Skeletal muscle tissue (tissue), 4 donors: ENCODE data around the gene ETF1. TPM values are rescaled to one million over a fixed set of nuclear protein-coding genes. Genes with fewer than 3 reads are reported as not detected.
A peak's percentile ranks its signal among the peaks of the same experiment; 100 is the strongest.

ENCODE experiments used
- H3K27ac ChIP-seq: one replicate; pipeline ENCODE4 v1.7.0; 2013; ENCODE audit warnings: mild to moderate bottlenecking, low read depth, low read length, inconsistent platforms
- H3K27me3 ChIP-seq, 3 donors: one replicate each; pipeline ENCODE4 v1.7.0; 2013; ENCODE audit warnings: low read length in 3 of 3; ENCODE audit not compliant: control insufficient read depth in 3 of 3, insufficient read depth in 3 of 3
- H3K36me3 ChIP-seq, 3 donors: one replicate each; pipeline ENCODE4 v1.7.0; 2013; ENCODE audit warnings: low read length in 3 of 3; ENCODE audit not compliant: control insufficient read depth in 3 of 3, insufficient read depth in 3 of 3
- H3K4me1 ChIP-seq, 3 donors: one replicate each; pipeline ENCODE4 v1.7.0; 2013; ENCODE audit warnings: low read length in 3 of 3, mild to moderate bottlenecking in 3 of 3; ENCODE audit not compliant: control insufficient read depth in 3 of 3, insufficient read depth in 3 of 3
- H3K4me3 ChIP-seq, 3 donors: one replicate each; pipeline ENCODE4 v1.7.0; 2013; ENCODE audit warnings: low read length in 3 of 3
- H3K9ac ChIP-seq, 3 donors: one replicate each; pipeline ENCODE4 v1.7.0; 2013; ENCODE audit warnings: low read length in 3 of 3, mild to moderate bottlenecking in 3 of 3, moderate library complexity in 2 of 3, low read depth in 1 of 3
- H3K9me3 ChIP-seq, 3 donors: one replicate each; pipeline ENCODE4 v1.7.0; 2013; ENCODE audit warnings: low read length in 3 of 3; ENCODE audit not compliant: control insufficient read depth in 3 of 3
- total RNA-seq: library from RNA; depleted of rRNA; stranded (reverse); fragments of >200 nt; gene quantifications from one replicate; pipeline ENCODE4 v1.2.3, GENCODE V29; 2014
- donor health status: Osteomylitis.

ETF1 gene
- total RNA-seq, 1 donor from 2014 or later = 45.4 TPM

DNA sequence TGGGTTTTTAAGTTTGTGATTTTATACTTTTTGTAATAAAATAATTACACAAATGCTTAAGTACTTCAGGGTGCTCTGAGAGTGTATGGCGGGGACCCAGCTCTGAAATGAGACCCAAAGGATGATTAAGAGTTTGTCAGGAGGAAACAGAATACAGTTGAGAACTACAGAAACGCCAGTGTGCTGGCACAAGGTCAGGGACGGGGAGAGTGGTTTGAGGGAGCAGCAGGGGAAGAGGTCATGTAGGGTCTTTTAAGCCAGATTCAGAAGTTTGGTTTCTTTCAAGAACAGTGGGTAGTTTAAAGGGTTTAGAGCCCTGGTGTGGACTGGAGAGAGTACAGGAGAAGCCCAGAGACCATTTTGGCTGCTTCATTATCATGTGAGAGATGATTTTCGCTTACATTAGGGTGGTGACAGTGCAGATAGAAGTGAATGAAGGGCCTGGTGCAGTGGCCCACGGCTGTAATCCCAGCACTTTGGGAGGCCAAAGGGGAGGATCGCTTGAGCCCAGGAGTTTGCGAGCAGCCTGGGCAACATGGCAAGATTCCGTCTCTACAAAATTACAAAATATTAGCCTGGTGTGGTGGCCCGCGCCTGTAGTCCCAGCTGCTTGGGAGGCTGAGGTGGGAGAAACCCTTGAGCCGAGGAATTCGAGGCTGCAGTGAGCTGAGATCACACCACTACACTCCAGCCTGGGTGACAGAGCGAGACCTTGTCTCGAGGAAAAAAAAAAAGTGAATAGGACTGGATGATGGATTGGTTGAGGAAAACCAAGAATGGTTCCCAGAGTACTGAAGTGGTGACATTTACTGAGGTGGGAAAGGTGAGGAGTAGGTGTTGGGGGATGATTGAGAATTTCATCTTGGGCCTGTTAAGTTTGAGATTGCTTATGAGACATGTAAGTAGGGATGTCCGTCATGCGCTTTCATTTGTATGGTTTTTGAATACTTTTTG lies 1.4 kb upstream of the ETF1 start:
- peaks cover 48 to 79% (median 57%) of the 10 kb centered on the region in 3 donors for H3K4me1 ChIP-seq
- no peaks in the 10 kb centered on the region for H3K27me3 ChIP-seq
- H3K9ac ChIP-seq = peak overlapping the region; percentile 99 to 100 (median 100)
- peak overlapping the region; percentile 100 for H3K27ac ChIP-seq
- H3K36me3 ChIP-seq = peaks cover 0 to 2% (median 0%) of the 10 kb centered on the region in 3 donors
- no peaks in the 10 kb centered on the region for H3K9me3 ChIP-seq
- peak overlapping the region; percentile 97 to 99 (median 97) for H3K4me3 ChIP-seq

DNA sequence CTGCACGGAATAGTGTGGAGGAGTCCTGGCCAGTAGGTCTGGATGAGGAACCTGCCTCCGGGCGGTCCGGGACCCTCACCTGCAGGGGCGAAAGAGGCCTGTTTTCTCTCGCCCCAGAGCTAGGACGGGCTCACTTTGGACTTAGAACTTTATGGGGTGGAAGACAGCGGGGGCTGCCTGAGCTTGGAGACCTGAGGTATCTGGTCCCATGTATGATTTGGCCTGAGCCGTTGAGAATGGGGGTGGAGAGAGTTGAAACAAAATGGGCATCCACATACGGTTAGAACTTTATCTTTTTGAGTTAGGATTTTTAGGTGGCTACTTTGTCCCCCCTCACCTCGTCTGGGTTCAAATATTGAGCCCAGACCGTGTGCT lies 681 bp upstream of the ETF1 start:
- Histone ChIP-seq H3K27ac (peak overlapping the region; percentile 100), H3K4me1 (peaks cover 53 to 85% (median 57%) of the 10 kb centered on the region in 3 donors), H3K9me3 (no peaks in the 10 kb centered on the region), H3K36me3 (peaks cover 0 to under 1% (median 0%) of the 10 kb centered on the region in 3 donors), H3K27me3 (no peaks in the 10 kb centered on the region), H3K4me3 (peak overlapping the region; percentile 97 to 99 (median 97)), H3K9ac (peak overlapping the region; percentile 99 to 100 (median 100))

DNA sequence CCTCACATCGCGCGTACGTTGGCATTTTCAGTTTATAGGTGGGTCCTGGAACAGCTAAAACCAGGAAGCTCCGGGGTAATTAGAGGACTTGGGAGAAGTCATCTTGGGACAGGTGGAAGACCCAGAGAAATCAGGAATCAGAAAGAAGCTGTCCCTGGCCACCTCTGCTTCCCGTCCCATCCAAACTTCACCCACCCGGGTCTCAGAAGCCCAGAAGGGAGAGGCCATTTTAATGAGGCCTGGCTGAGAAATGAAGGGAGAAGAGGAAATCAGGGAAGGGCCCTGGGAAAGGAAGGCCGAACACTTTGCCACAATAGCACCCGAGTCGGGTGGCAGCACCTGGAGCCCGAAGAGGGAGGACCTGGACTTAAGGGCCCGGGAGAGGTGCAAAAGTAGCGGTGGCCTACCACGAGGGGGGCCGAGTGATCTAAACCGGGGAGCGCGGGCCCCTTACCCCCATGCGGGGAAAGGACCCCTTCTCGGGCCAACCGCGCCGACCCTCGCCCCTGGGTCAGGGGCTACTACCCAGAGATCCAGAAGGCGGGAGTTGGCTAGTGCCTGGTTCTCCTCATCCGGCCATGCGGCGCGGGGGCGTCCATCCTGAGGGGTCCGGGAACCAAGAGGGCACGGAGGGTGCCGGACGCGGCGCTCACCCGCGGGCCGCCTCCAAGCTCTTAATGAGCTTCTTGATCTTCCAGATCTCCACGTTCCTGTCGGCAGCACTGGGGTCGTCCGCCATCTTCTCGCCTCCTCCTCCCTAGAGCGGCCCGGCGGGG lies 668 bp downstream of the ETF1 start:
- H3K4me3 ChIP-seq = peak overlapping the region; percentile 91 to 99 (median 94)
- peak overlapping the region; percentile 95 to 100 (median 98) for H3K9ac ChIP-seq
- peak overlapping the region; percentile 100 for H3K27ac ChIP-seq
- H3K27me3 ChIP-seq = no peaks in the 10 kb centered on the region
- no peaks in the 10 kb centered on the region for H3K9me3 ChIP-seq
- peaks cover 48 to 79% (median 54%) of the 10 kb centered on the region in 3 donors for H3K4me1 ChIP-seq
- no peaks in the 10 kb centered on the region for H3K36me3 ChIP-seq

DNA sequence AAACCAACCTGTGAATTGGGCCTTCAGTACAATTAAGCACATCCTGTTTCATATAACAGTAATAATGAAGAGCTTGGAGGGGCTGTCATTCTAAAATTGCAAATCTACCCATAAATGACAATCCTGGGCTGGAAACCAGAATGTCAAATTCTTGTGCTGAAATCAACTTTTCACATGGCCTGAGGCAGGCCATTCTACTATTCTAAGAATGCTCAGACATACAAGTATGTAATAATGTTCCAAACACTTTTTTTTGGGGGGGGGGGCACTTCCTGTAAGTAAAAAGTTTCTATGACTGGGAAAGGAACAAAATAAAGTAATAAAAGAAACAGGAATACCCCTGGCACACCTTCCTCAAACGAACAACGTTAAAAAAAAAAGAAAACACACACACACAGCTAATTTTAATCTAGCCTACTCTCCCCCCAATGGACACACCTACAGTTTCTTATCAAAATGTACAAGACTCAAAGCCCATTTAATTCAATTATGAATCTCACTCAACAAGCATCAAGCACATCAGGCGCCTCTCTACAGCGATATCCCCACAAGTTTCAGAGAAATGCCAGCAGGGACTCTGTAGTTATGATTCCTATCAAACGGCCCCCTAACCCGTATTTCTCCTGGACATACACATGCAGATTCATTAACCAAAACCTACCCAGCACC lies 1.4 kb downstream of the ETF1 start:
- Histone ChIP-seq H3K36me3 (no peaks in the 10 kb centered on the region), H3K27ac (peak overlapping the region; percentile 100), H3K9ac (peak overlapping the region; percentile 95 to 100 (median 98)), H3K4me1 (peaks cover 47 to 77% (median 50%) of the 10 kb centered on the region in 3 donors), H3K4me3 (peak overlapping the region; percentile 91 to 99 (median 94)), H3K9me3 (no peaks in the 10 kb centered on the region), H3K27me3 (no peaks in the 10 kb centered on the region)

DNA sequence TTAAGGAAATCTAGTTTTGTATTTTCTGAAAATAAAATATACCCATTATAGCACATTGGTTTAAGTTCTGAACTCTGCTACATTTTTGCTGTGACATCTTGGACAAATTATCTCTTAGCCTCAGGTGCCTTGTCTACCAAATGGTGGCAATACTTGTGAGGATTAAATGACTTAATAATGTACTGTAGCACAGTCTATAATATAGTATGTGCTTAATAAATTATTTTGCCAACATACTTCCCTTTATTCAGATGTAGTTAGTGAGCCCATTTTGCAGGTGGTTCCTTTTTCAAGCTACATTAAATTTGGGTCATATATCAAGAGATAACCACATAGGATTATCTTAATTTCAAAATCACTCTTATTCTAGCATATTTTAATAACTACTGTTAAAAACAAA lies 3.2 kb downstream of the ETF1 start:
- H3K9ac ChIP-seq = peak overlapping the region in 1 of 3 donors; percentile 100
- peaks cover 0 to 3% (median 0%) of the 10 kb centered on the region in 3 donors for H3K36me3 ChIP-seq
- H3K4me1 ChIP-seq = peaks cover 32 to 64% (median 37%) of the 10 kb centered on the region in 3 donors
- H3K9me3 ChIP-seq = no peaks in the 10 kb centered on the region
- H3K4me3 ChIP-seq = no peak overlapping the region
- H3K27me3 ChIP-seq = no peaks in the 10 kb centered on the region
- peak overlapping the region; percentile 100 for H3K27ac ChIP-seq

DNA sequence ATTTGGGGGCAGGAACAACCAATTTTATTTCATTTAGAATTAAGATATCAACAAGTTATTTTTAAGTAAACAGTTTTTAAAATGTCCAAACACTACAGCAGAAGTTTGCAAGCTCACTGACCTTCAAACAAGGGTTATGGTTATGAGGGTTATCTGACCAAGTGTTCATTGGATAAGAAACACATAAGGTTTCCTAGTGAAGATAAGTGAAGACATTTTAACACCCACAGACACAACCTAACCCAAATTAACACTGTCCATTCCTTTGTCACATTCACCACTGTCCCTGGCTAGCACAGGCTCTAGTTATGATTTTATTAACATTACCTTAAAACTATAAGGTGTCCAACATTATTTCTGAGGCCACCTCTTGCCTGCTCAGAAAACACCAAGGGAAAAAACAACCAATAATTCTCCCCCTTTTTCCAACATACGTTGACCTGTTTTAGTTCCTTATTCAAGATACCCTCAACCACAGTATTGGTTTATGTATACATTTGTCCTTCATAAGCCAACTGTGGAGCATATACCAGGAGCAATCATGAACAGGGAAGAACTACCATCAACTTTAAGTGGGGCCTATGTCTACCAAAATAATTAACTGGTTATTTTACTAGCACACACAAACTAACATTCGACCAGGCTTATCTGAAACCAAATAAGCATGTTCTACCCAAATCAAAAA lies 4.0 kb downstream of the ETF1 start:
- no peak overlapping the region for H3K9ac ChIP-seq
- H3K9me3 ChIP-seq = no peaks in the 10 kb centered on the region
- no peaks in the 10 kb centered on the region for H3K27me3 ChIP-seq
- peaks cover 0 to 3% (median 0%) of the 10 kb centered on the region in 3 donors for H3K36me3 ChIP-seq
- peaks cover 30 to 63% (median 35%) of the 10 kb centered on the region in 3 donors for H3K4me1 ChIP-seq
- H3K27ac ChIP-seq = no peak overlapping the region
- no peak overlapping the region for H3K4me3 ChIP-seq

DNA sequence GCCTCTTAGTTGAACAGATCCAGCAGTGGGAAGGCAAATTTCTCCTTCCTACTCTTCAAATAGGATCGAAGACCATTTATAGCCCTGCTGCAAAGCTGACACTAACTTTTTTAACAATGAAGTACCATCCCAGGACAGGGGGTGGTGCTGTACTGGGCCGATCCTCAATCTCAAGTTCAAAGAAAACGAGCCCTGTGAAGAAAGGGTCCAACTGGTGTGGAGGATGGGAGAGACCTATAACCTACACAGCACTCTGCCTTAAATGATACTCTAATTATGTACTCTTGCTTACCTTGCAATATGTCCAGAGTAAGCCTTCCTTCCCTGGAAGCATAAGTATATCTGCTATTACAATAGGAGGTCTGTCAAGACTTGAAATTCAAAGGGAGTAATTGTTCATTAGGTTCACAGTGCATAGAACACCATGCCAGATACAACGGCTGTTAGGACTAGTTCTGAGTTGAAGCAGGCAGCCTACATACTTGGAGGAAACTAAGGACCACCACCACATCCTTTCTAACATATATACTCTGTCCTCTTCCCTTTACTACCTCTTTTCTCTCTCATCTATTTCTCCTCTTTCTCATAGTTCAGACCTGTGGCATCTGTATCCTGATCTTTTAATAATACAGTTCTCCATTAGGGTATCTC lies 6.2 kb downstream of the ETF1 start:
- peaks cover 28 to 59% (median 35%) of the 10 kb centered on the region in 3 donors for H3K4me1 ChIP-seq
- H3K9me3 ChIP-seq = no peaks in the 10 kb centered on the region
- peak overlapping the region in 1 of 3 donors; percentile 22 for H3K9ac ChIP-seq
- H3K36me3 ChIP-seq = peaks cover 0 to 3% (median 0%) of the 10 kb centered on the region in 3 donors
- H3K4me3 ChIP-seq = no peak overlapping the region
- H3K27me3 ChIP-seq = no peaks in the 10 kb centered on the region
- no peak overlapping the region for H3K27ac ChIP-seq

DNA sequence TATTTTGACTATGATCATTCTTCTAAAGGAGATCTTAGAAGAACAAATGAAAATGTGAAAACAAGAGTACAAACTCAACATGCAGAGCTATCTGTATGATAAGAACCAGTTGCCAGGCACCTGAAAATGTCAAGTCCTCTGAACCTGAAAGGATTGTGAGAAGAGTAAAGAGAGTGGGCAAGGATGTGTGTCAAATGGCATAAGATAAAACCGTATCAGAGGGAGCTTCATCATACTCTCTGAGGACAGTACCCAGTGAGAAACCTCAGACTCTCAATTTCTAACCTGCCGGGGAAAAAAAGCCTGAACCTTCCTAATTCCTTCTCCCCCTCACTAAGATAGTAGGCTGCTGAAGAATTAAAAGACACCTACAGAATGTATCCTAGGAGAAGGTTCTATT lies 6.8 kb downstream of the ETF1 start:
- H3K9me3 ChIP-seq = no peaks in the 10 kb centered on the region
- H3K4me3 ChIP-seq = no peak overlapping the region
- no peaks in the 10 kb centered on the region for H3K27me3 ChIP-seq
- peaks cover 23 to 57% (median 29%) of the 10 kb centered on the region in 3 donors for H3K4me1 ChIP-seq
- H3K27ac ChIP-seq = no peak overlapping the region
- peaks cover 0 to 5% (median 0%) of the 10 kb centered on the region in 3 donors for H3K36me3 ChIP-seq
- no peak overlapping the region for H3K9ac ChIP-seq
